ENCODE measurements around the gene FXYD3.
"Not testable (repeated sequence)": the region's sequence is repeated elsewhere in the genome, so short reads cannot be mapped to it uniquely, and the experiment has no call there.

Gene FXYD3

DNA sequence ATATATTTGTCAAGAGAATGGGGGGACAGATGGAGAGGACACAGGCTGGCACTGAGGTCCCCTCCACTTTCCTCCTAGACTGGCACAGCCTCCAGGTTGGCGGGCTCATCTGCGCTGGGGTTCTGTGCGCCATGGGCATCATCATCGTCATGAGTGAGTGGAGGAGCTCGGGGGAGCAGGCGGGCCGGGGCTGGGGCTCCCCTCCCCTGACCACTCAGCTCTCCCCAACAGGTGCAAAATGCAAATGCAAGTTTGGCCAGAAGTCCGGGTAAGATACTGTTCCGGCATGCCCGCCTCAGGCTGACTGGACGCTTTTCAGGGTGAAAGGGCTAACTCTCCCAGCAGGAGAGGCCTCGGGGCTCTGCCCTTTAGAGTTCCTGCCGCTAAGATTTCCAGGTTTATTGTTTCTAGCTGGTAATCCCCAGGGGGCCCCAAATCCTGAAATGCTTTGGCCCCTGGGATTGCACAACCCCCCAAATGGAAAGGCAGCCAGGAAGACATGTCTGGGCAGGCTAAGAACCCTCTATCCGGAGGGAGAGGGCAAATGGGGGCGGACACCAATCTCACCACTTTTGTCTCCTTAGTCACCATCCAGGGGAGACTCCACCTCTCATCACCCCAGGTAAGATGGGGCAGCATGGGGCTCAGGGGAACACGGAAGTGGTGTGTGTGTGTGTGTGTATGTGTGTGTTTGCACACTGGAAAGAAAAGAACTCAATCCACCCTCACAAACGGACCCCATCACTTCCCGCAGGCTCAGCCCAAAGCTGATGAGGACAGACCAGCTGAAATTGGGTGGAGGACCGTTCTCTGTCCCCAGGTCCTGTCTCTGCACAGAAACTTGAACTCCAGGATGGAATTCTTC lies 7.3 kb downstream of the FXYD3 start:
- Histone ChIP-seq H3K9me3 (ENCODE audit: control insufficient read depth, insufficient read depth, low read length) (no peaks in the 10 kb centered on the region), H3K9ac (ENCODE audit: low read depth, low read length) (no peak overlapping the region), H3K4me3 (ENCODE audit: low read depth, low read length) (no peak overlapping the region), H3K27me3 (ENCODE audit: control insufficient read depth, insufficient read depth, low read length) (no peaks in the 10 kb centered on the region), H3K4me1 (ENCODE audit: control insufficient read depth, insufficient read depth, low read length) (peaks cover 8% of the 10 kb centered on the region), H3K36me3 (ENCODE audit: control insufficient read depth, insufficient read depth, low read length) (no peaks in the 10 kb centered on the region)

- no peak overlapping the region for H3K4me3 ChIP-seq (ENCODE audit: low read depth, low read length)
- no peak overlapping the region for H3K9ac ChIP-seq (ENCODE audit: low read depth, low read length)
Observed at GRCh38 chr19:35123573-35123972, 8.0 kb downstream of the FXYD3 start.

GRCh38 chr19:35124098-35125060 lies 8.8 kb downstream of the FXYD3 start:
- Histone ChIP-seq H3K27me3 (ENCODE audit: control insufficient read depth, insufficient read depth, low read length) (no peaks in the 10 kb centered on the region), H3K36me3 (ENCODE audit: control insufficient read depth, insufficient read depth, low read length) (no peaks in the 10 kb centered on the region), H3K4me1 (ENCODE audit: control insufficient read depth, insufficient read depth, low read length) (peaks cover 8% of the 10 kb centered on the region), H3K9ac (ENCODE audit: low read depth, low read length) (no peak overlapping the region), H3K4me3 (ENCODE audit: low read depth, low read length) (peak overlapping the region; percentile 47), H3K9me3 (ENCODE audit: control insufficient read depth, insufficient read depth, low read length) (no peaks in the 10 kb centered on the region)

More at GRCh38 chr19:35123573-35123972, 8.0 kb downstream of the FXYD3 start:
- peaks cover 8% of the 10 kb centered on the region for H3K4me1 ChIP-seq (ENCODE audit: control insufficient read depth, insufficient read depth, low read length)
- no peaks in the 10 kb centered on the region for H3K27me3 ChIP-seq (ENCODE audit: control insufficient read depth, insufficient read depth, low read length)
- H3K36me3 ChIP-seq (ENCODE audit: control insufficient read depth, insufficient read depth, low read length) = no peaks in the 10 kb centered on the region
- H3K9me3 ChIP-seq (ENCODE audit: control insufficient read depth, insufficient read depth, low read length) = no peaks in the 10 kb centered on the region

GRCh38 chr19:35125270-35125717 lies 9.7 kb downstream of the FXYD3 start:
- Histone ChIP-seq H3K4me1 (ENCODE audit: control insufficient read depth, insufficient read depth, low read length) (peaks cover 6% of the 10 kb centered on the region), H3K4me3 (ENCODE audit: low read depth, low read length) (no peak overlapping the region), H3K27me3 (ENCODE audit: control insufficient read depth, insufficient read depth, low read length) (no peaks in the 10 kb centered on the region), H3K9ac (ENCODE audit: low read depth, low read length) (no peak overlapping the region), H3K9me3 (ENCODE audit: control insufficient read depth, insufficient read depth, low read length) (no peaks in the 10 kb centered on the region), H3K36me3 (ENCODE audit: control insufficient read depth, insufficient read depth, low read length) (no peaks in the 10 kb centered on the region)

DNA sequence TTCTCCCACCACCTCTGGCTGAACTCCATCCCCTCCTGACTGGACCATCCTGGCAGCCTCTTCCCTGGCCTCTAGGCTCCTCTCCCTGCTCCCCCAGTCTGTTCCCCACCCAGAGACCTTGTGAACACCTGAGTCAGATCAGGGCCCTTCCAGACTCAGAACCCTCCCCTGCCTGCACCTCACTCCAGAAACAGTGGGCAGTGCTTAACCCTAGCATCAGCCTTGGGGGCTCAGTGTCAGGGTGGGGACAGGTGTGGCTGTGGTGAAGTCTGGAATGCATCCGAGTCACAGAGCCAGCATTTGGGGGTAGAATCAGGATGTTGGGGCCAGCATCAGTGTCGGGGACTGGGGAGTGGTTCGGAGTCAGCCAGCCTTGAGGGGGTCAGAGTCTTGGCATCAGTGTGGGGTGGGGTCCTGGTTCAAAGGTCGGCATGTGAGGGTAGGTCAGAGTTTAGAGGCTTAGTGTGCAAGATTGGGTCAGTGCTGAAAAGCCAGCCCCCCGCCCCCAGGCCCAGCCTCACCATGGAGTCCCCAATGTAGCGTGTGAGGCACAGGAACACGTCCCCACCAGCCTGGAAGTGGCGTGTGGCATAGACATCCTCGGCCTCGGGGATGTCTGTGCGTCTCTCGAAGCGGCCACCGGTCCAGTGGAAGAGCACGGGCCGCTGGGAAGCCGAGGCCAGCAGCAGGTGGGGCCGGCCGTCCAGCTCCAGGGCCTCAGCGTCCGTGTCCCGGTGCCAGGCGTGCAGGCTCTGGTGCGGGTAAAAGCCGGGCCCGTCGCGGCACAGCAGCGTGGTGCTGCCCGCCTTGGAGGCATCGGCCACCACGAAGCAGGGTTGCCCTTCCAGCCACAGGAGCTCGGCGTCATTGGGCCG lies 10.4 kb downstream of the FXYD3 start:
- no peaks in the 10 kb centered on the region for H3K9me3 ChIP-seq (ENCODE audit: control insufficient read depth, insufficient read depth, low read length)
- no peaks in the 10 kb centered on the region for H3K36me3 ChIP-seq (ENCODE audit: control insufficient read depth, insufficient read depth, low read length)
- no peak overlapping the region for H3K4me3 ChIP-seq (ENCODE audit: low read depth, low read length)
- no peaks in the 10 kb centered on the region for H3K27me3 ChIP-seq (ENCODE audit: control insufficient read depth, insufficient read depth, low read length)
- no peak overlapping the region for H3K9ac ChIP-seq (ENCODE audit: low read depth, low read length)
- peaks cover 6% of the 10 kb centered on the region for H3K4me1 ChIP-seq (ENCODE audit: control insufficient read depth, insufficient read depth, low read length)

GRCh38 chr19:35126624-35126959 lies 11.0 kb downstream of the FXYD3 start:
- H3K4me3 ChIP-seq (ENCODE audit: low read depth, low read length) = no peak overlapping the region
- no peak overlapping the region for H3K9ac ChIP-seq (ENCODE audit: low read depth, low read length)
- no peaks in the 10 kb centered on the region for H3K36me3 ChIP-seq (ENCODE audit: control insufficient read depth, insufficient read depth, low read length)
- no peaks in the 10 kb centered on the region for H3K27me3 ChIP-seq (ENCODE audit: control insufficient read depth, insufficient read depth, low read length)
- H3K4me1 ChIP-seq (ENCODE audit: control insufficient read depth, insufficient read depth, low read length) = peaks cover 6% of the 10 kb centered on the region
- H3K9me3 ChIP-seq (ENCODE audit: control insufficient read depth, insufficient read depth, low read length) = no peaks in the 10 kb centered on the region

- Histone ChIP-seq H3K9me3 (ENCODE audit: control insufficient read depth, insufficient read depth, low read length) (no peaks in the 10 kb centered on the region), H3K36me3 (ENCODE audit: control insufficient read depth, insufficient read depth, low read length) (no peaks in the 10 kb centered on the region), H3K27me3 (ENCODE audit: control insufficient read depth, insufficient read depth, low read length) (no peaks in the 10 kb centered on the region), H3K4me1 (ENCODE audit: control insufficient read depth, insufficient read depth, low read length) (peaks cover 6% of the 10 kb centered on the region), H3K4me3 (ENCODE audit: low read depth, low read length) (no peak overlapping the region), H3K9ac (ENCODE audit: low read depth, low read length) (no peak overlapping the region)
Observed at GRCh38 chr19:35127871-35128270, 12.2 kb downstream of the FXYD3 start.

GRCh38 chr19:35128398-35129057 lies 12.9 kb downstream of the FXYD3 start:
- Histone ChIP-seq H3K9ac (ENCODE audit: low read depth, low read length) (no peak overlapping the region), H3K36me3 (ENCODE audit: control insufficient read depth, insufficient read depth, low read length) (no peaks in the 10 kb centered on the region), H3K9me3 (ENCODE audit: control insufficient read depth, insufficient read depth, low read length) (no peaks in the 10 kb centered on the region), H3K27me3 (ENCODE audit: control insufficient read depth, insufficient read depth, low read length) (no peaks in the 10 kb centered on the region), H3K4me1 (ENCODE audit: control insufficient read depth, insufficient read depth, low read length) (no peaks in the 10 kb centered on the region), H3K4me3 (ENCODE audit: low read depth, low read length) (no peak overlapping the region)

GRCh38 chr19:35129724-35130274 lies 14.2 kb downstream of the FXYD3 start:
- not testable (repeated sequence) for H3K9me3 ChIP-seq (ENCODE audit: control insufficient read depth, insufficient read depth, low read length); H3K9ac ChIP-seq (ENCODE audit: low read depth, low read length); H3K4me3 ChIP-seq (ENCODE audit: low read depth, low read length); H3K4me1 ChIP-seq (ENCODE audit: control insufficient read depth, insufficient read depth, low read length); H3K36me3 ChIP-seq (ENCODE audit: control insufficient read depth, insufficient read depth, low read length); H3K27me3 ChIP-seq (ENCODE audit: control insufficient read depth, insufficient read depth, low read length)

DNA sequence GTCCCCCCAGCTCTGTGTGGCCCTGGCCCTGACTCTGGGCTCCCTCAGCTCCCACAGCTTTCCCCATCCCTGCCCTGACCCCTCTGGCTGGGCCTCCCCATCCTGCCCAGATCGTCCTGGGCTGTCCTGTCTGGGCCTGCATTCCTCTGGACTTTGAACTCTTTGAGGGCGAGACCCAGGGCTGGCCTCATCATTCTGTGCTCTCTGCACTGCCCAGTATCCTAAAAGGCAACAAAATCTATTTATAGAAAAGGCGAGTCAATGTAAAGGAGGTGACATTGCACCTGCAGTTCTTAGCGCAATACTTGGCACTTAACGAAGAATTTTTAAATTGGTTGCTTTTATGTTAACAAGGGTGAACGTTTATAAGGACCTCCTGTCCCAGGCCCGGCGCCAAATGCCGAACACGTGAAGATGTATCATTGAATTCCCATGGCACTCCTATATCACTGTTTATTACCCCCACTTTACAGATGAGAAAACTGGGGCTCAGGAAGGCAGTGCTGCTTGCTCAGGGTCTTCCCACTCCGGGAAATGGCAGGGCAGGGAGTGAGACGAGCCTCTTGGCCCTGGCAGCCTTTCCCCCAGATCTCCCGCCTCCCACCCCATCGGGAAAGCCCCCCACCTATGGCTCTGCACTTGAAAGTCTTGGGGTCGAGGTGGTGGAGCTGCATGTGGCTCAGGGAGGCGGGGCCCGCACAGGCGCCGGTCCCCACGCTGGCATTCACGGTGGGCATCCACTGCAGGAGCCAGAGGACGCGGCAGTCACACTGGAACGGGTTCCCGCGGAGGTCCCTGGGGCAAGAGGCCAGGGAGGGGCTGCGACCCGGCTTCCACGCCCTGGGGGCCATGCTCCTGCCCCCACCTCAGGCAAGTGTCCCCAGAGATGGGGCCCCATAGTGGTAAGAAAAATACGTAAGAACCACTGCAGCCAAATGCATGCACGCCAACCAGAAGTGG lies 15.4 kb downstream of the FXYD3 start:
- no peaks in the 10 kb centered on the region for H3K36me3 ChIP-seq (ENCODE audit: control insufficient read depth, insufficient read depth, low read length)
- no peak overlapping the region for H3K4me3 ChIP-seq (ENCODE audit: low read depth, low read length)
- no peaks in the 10 kb centered on the region for H3K27me3 ChIP-seq (ENCODE audit: control insufficient read depth, insufficient read depth, low read length)
- peaks cover 7% of the 10 kb centered on the region for H3K4me1 ChIP-seq (ENCODE audit: control insufficient read depth, insufficient read depth, low read length)
- no peaks in the 10 kb centered on the region for H3K9me3 ChIP-seq (ENCODE audit: control insufficient read depth, insufficient read depth, low read length)
- no peak overlapping the region for H3K9ac ChIP-seq (ENCODE audit: low read depth, low read length)

Data from iPS-15b (cell line).